HPDE6-E6E7 (cell line): ENCODE data around the gene RAI2.
A peak's percentile ranks its signal among the peaks of the same experiment; 100 is the strongest.

Experiments
- DNase-seq: peaks from one replicate; pipeline ENCODE4 v3.0.0; 2011; ENCODE audit warnings: missing footprints; ENCODE audit errors: extremely low spot score

The RAI2 gene

DNA sequence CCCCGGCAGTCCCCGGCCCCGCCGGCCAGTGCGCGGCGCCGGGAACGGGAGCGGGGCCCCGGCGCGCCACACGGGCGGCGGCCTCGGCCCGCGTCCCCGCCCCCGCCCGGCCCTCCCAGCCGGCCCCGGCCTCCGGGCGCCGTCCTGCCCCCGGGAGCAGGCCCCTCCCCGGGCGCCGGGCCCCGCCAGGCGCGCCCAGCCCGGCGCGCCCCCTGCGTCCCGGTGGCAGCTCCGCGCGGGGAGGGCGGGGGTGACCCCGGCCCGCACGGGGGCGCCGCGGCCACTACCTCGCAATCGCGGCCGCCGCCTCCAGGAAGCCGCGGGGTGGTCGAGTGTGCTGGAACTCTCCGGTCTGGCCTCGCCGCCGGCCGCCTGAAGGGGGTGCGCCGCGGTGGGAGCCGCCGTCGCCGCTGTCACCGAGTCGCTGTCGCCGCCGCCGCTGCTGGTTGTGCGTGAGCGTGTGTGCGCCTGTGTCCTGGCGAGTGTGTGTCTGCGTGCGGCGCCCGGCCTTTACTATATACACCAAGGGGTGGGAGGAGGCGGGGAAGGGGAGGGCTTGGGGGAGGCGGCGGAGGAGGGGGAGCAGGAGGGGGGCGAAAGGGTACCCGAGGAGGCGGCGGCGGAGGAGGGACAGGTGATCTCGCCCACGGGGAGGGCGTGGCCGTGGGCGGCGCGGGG lies at the start of gene RAI2:
Gene RAI2, minus strand, starts transcription at position 488 of the 678 bp plus-strand sequence. CDS start 59,288 bp downstream, outside the sequence.
- DNase-seq: no peak

DNA sequence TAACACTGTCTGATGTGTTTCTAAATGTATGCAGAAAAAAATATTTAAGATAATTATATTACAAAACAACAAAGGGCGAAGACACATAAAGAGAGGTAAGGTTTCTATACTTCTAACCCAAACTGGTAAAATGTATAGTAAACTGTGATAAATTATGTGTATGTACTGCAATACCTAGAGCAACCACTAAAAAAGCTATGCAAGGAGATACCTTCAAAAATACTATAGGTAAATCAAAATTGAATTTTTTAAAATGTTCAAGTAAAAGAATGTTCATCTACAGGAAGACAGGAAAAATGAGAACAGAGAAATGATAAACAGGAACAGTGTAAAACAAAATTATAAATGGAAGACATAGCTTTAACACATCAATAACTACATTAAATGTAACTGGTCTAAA lies 27.3 kb upstream of the RAI2 start:
- no peak for DNase-seq

DNA sequence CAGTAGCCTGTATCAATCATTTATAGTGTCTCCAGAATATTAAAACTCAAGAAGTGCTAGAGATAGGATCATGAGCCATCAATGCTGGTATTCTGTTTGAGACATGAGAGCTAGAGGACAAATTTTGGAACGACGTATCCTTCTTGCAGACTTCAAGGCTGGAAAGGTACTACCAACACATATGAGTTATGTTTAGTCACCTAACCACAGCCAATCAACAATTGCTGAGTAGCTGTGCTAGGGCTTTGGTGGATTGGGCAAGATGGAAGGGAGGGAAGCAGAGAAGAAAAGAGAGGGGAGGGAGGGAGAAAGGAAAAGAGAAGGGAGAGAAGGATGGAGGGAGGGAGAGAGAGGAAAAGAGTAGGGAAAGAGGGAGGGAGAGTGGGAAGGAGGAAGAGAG lies 21.6 kb upstream of the RAI2 start:
- DNase-seq: no peak

DNA sequence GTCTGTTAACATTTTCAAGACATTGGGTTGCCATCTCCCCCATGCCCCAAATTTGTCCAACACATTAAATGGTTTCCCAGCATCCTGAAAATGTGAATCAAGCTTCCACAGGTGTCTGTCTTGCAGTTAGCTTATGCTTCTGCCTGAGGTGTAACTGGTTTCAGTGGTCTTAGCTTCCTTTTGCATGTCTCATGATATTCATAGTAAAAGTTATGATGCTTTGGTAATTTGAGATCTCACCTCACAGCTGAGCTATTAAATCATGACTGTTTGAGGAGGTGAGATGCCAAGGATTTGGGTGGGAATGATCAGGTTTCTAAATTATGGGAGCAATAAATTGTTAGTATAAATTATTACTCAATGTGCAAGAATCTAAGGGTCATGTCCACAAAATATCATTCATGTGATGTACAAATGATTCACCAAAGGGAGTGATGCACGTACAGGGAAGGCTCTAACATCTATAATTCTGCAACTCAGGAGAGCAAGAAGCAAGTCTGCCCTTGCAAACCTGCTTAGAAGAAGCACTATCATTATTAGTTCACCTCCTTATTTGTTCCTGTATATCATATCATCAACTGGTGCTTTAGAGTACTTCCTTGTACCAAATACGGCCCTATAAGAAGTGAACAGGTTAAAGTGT lies 17.1 kb upstream of the RAI2 start:
- no peak for DNase-seq

- DNase-seq: no peak
Observed at GRCh38 chrX:17876135-17876534, 15.0 kb upstream of the RAI2 start.

DNA sequence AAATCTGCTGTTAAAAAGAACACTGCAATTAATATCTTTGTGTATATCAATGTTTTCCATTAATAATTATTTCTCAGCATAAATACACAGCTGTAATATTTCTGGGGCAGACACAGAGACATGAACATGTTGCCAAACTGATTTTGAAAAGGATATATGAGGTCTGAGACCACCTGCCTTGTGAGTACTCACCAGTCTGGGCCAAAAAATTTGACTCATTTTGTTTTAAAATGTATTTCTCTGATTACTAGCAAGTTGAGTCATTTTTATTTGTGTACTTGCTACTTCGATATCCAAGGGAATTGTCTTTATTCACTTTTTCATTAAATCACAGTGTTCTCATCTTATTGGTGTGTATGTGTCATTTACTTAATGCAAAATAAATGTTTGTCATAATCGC lies 8.5 kb upstream of the RAI2 start:
- no peak for DNase-seq

GRCh38 chrX:17861489-17862011 lies 452 bp upstream of the RAI2 start:
- no peak for DNase-seq

DNA sequence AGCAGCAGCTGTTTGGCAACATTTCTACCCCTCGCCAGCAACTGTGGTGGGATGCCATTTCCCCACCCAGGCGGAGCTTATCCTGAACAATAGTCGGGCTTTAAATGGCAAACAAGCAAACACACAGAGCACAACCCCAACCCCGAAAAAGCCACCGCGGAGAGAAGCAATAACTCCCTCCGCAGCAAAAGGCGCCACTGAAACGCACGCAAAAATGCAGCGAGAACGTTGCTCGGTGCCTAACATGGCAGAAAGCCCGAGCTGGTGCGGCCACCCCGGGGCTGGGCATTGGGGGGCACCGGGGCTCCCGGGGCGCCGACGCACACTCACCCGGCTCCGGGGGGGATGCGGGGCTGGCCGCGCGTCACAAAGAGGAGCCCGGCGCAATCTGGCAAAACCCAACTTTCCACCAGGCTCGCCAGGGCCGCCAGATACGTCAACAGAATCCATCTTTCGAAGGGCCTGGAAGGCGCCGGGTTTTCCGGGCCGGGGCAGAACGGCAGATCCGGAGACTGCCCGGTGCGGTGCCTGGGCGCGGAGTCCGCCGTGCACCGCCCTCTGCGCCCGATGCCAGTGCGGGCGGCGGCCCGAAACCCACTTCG lies 818 bp downstream of the RAI2 start:
- no peak for DNase-seq

DNA sequence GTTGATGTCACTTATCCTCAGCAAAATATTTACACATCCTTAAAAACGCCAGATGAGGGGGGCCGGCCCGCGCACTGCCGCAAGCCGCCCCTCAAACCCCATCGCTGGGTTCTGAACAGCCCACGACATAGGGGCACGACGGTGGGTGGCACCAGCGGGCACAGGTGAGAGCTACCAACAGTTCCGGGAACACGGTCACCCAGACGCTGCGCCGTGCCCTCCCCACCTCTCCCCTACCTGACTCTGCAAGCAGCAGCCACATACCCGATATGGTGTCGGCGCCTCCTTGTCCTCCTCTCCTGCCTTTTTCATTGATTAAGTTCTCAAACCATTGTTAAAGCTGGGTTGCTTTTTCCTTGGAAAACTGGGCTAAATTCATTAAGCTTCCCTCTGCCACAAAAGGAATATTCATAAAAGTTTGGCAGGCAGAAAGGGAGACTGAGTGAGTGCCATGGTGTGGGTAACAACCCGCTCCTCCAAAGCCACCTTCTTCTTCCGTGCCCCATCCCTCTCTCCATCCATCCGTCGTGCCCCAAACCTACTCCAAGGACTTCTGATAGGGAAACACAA lies 1.4 kb downstream of the RAI2 start:
- no peak for DNase-seq

DNA sequence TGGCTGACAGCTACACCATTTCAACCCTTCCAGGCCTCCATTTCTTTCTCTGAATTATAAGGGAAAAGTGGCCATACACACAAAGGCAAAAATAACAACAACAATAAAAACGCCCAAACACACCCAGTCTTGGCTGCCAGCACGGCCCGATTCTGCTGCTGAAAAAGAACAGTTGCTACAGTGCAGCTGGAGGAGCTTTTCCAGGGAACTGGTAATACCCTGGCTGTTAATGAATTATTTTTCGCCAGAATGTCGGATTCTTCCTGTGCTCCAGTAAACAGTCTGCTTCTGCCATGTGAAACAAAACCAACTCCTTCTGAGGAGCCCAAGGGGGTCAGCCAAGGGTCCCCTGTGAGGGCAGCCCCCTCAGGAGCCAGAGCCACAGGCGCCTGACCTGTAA lies 6.6 kb downstream of the RAI2 start:
- no peak for DNase-seq

GRCh38 chrX:17854069-17854468 lies 7.0 kb downstream of the RAI2 start:
- DNase-seq: no peak

- no peak for DNase-seq
Observed at GRCh38 chrX:17851874-17852273, 9.2 kb downstream of the RAI2 start.

- no peak for DNase-seq
Observed at GRCh38 chrX:17848545-17849265, 12.4 kb downstream of the RAI2 start.

GRCh38 chrX:17846045-17846444 lies 15.1 kb downstream of the RAI2 start:
- peak; percentile 19 for DNase-seq

GRCh38 chrX:17844236-17844635 lies 16.9 kb downstream of the RAI2 start:
- no peak for DNase-seq

DNA sequence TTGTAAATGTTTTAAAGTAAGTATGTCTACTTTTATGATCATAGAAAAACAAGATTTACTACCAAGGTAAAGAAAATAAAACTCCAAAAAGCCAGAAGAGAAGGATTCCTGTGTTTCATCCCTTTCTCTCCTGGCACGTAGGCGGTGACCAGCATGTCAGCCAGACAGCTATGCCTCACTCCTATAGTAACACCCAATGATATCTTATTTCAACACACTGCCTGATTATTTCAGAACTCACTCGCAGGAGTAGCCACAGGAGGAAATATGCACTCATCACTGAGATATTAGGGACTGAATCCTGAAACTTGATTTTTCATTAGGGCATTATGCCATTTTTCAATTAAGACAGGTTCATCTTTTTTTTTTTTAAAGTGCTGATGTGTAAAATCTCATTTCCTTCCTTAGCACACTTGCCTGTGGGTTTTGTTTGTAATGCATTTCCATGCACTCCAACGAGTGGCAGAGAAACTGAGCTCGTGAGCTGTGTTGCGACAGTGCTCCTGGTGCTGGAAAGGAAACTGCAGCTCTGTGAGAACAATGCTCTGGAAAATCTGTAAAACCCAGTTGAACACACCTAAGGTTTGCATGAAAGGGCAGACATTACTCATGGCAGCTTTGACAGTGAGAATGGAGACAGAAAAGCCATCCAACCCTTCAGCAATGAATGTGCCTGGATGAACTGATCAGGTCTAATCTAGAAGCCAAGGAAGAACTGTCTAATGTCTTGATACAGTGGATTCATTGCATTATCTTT lies 18.2 kb downstream of the RAI2 start:
- DNase-seq: no peak

GRCh38 chrX:17839269-17839668 lies 21.8 kb downstream of the RAI2 start:
- no peak for DNase-seq

GRCh38 chrX:17836830-17837229 lies 24.3 kb downstream of the RAI2 start:
- DNase-seq: no peak

DNA sequence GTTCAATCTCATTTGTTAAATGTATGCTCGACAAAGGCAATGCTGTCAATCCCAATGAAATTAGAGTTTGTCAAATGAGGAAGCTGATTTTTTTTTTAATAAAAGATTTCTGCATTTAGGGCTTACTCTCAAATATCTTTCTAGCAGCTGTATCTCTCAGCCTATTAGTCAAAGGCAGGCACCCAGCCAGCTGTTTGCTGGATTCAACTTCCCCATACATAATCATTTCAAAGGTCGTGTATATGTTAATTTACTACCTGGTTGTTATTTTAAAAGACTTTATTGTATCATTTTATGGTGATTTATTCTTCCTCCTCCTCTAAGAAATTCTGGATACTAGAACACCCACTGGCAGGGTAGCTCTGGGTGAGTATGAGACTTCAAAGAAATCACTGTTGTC lies 27.1 kb downstream of the RAI2 start:
- DNase-seq: no peak

- DNase-seq: no peak
Observed at GRCh38 chrX:17831255-17831654, 29.8 kb downstream of the RAI2 start.

GRCh38 chrX:17830211-17830610 lies 30.9 kb downstream of the RAI2 start:
- no peak for DNase-seq
